GM12865 (cell line): ENCODE results near the gene MCF2L2.

Experiments
- DNase-seq: peaks from one replicate; pipeline ENCODE4 v3.0.0; 2010; ENCODE audit warnings: low read depth
- H3K4me3 ChIP-seq: 2 replicates; pipeline ENCODE4 v1.5.1; 2011; ENCODE audit warnings: mild to moderate bottlenecking, low read depth, low read length, control low read depth
- TF ChIP-seq, protein P1 (sequence below): IDR thresholded peaks from 2 replicates; pipeline ENCODE4 v1.5.1; 2011; ENCODE audit warnings: low read length, control low read depth, low read depth, inconsistent platforms; ENCODE audit not compliant: insufficient read depth; ENCODE audit errors: missing control alignments

The MCF2L2 gene

DNA sequence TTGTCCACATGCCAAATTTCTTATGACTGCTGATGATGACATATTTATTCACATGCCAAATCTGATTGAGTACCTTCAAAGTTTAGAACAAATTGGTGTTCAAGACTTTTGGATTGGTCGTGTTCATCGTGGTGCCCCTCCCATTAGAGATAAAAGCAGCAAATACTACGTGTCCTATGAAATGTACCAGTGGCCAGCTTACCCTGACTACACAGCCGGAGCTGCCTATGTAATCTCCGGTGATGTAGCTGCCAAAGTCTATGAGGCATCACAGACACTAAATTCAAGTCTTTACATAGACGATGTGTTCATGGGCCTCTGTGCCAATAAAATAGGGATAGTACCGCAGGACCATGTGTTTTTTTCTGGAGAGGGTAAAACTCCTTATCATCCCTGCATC, 158.1 kb downstream of the MCF2L2 start:
- TF ChIP-seq, protein P1, sequence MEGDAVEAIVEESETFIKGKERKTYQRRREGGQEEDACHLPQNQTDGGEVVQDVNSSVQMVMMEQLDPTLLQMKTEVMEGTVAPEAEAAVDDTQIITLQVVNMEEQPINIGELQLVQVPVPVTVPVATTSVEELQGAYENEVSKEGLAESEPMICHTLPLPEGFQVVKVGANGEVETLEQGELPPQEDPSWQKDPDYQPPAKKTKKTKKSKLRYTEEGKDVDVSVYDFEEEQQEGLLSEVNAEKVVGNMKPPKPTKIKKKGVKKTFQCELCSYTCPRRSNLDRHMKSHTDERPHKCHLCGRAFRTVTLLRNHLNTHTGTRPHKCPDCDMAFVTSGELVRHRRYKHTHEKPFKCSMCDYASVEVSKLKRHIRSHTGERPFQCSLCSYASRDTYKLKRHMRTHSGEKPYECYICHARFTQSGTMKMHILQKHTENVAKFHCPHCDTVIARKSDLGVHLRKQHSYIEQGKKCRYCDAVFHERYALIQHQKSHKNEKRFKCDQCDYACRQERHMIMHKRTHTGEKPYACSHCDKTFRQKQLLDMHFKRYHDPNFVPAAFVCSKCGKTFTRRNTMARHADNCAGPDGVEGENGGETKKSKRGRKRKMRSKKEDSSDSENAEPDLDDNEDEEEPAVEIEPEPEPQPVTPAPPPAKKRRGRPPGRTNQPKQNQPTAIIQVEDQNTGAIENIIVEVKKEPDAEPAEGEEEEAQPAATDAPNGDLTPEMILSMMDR: no peak
- DNase-seq: no peak

DNA sequence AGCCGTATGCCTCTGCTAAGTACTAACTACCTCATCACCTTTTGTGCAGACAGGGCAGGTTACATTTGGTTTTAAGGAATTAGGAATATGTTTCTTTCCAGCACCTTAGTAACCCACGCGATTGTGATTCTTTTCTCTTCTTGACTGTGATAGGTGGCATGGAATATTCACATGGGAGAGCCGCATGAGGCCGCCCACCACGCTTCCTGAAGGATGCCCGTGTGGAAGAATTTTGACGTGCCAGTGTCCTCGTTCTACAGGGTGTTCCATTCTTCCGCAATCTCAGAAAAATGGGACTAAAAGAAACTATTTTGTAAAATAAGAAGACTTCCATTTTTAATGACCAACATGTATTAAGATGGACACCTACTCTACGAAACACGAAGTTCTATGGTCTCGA, 159.1 kb downstream of the MCF2L2 start:
- TF ChIP-seq, protein P1: no peak
- no peak for DNase-seq
- no peak overlapping the region for H3K4me3 ChIP-seq

More for the DNA sequence above, 158.1 kb downstream of the MCF2L2 start:
- H3K4me3 ChIP-seq: no peak overlapping the region

DNA sequence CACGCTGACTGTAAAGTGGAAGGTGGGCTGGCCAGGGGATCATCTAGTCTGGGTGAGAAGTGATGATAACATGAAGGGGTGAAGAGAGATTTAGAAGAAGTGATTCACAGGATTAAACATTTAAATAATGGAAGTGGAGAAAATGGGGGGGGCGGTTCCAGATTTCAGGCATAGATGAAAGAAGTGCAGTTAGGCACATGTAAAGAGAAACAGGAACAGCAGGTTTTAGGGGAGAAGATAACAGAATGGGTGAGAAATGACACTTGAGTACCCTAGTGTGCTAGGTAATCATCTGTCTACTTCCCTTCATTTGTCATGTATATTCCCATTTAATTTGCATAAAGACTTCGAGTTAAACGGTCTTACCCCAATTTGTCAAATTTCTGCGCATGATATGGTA, 160.1 kb downstream of the MCF2L2 start:
- TF ChIP-seq, protein P1: no peak
- no peak for DNase-seq
- H3K4me3 ChIP-seq: no peak overlapping the region

DNA sequence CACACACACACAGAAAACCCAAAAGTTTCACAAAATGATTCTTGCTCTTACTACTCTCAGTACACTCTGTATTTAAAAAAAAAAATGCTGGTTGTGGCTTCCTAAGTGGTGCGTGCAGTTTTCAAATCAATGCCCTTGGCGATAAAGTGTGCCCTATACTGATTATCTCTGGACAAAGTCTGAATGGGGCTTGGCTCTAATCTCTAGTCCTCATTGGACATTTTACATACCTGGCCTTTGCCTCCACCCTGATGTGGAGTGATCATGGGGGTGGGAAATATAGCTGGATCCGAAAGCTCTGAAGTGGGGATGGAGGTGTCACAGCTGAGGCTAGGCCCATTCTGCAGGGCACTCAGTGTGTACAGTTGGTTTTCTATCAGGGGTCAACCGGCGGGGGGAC, 161.3 kb downstream of the MCF2L2 start:
- H3K4me3 ChIP-seq: no peak overlapping the region
- no peak for DNase-seq
- TF ChIP-seq, protein P1: no peak

DNA sequence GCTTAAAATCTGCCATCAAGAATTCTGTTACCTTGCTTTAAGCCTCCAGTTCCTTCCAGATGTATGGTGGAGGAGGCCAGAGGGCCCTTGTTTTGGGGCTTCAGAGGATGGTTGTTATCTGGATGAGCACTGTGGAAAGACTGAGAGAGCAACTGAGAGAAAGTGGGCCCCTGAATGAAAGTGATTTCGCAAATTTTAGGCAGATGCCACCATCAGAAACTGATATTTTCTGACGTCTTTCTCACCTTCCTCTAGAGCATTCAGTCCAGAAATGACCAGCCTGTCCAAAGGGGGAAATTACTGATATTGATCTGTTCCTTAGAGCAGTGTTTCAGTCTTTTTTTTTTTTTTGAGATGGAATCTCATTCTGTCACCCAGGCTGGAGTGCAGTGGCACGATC, 162.0 kb downstream of the MCF2L2 start:
- DNase-seq: no peak
- no peak overlapping the region for H3K4me3 ChIP-seq
- TF ChIP-seq, protein P1: no peak

DNA sequence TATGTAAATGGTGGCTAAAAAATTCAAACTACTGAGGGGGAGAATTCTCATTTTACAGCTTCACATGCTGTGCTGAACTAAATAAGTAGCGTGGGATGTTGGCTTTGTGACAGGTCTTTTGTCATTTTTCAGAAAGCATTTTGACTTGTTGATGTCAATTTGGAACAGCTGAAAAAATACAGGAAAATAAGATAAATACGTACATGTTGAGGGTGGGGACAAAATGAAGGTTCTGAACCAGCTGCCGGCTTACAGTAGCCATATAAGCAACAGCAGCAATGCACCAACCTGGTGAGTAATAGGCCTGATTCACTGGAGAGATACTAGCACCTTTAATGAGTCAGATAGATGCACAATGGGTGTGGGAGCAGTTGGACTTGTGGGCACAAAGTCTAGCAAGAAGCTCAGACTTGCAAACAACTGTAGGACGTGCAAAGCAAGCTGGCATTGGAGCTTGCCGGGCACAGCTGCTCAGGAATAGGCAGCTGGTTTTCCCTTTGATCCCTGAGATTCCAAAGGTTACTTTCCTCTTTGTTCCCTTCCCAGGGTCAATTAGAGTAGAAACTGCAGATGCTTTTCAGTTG, 162.5 kb downstream of the MCF2L2 start:
- no peak for DNase-seq

More for the DNA sequence above, 162.5 kb downstream of the MCF2L2 start:
- H3K4me3 ChIP-seq: no peak overlapping the region
- TF ChIP-seq, protein P1: no peak
